Measurements from ENCODE around the gene SLC12A3. TPM values are rescaled to one million over a fixed set of nuclear protein-coding genes. Genes with fewer than 3 reads are reported as not detected.

The SLC12A3 gene
- total and polyA plus RNA-seq, 2 experiments from 2014 or later, result not detected

GRCh38 chr16:56907401-56907800, 42.4 kb downstream of the SLC12A3 start:
- Histone ChIP-seq H3K27me3 (no peaks in the 10 kb centered on the region), H3K9me3 (ENCODE audit: low read depth) (no peaks in the 10 kb centered on the region), H3K27ac (no peak overlapping the region), H3K4me1 (ENCODE audit: low read depth) (peaks cover 7% of the 10 kb centered on the region), H3K4me3 (no peak overlapping the region), H3K36me3 (no peaks in the 10 kb centered on the region)
- TF ChIP-seq, protein P1, sequence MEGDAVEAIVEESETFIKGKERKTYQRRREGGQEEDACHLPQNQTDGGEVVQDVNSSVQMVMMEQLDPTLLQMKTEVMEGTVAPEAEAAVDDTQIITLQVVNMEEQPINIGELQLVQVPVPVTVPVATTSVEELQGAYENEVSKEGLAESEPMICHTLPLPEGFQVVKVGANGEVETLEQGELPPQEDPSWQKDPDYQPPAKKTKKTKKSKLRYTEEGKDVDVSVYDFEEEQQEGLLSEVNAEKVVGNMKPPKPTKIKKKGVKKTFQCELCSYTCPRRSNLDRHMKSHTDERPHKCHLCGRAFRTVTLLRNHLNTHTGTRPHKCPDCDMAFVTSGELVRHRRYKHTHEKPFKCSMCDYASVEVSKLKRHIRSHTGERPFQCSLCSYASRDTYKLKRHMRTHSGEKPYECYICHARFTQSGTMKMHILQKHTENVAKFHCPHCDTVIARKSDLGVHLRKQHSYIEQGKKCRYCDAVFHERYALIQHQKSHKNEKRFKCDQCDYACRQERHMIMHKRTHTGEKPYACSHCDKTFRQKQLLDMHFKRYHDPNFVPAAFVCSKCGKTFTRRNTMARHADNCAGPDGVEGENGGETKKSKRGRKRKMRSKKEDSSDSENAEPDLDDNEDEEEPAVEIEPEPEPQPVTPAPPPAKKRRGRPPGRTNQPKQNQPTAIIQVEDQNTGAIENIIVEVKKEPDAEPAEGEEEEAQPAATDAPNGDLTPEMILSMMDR (IDR thresholded peaks at IDR 0.05; ENCODE audit: low read depth, low read length), result no peak
- DNase-seq (ENCODE audit: low read depth in 1 of 2, low spot score in 1 of 2), result no peak

DNA sequence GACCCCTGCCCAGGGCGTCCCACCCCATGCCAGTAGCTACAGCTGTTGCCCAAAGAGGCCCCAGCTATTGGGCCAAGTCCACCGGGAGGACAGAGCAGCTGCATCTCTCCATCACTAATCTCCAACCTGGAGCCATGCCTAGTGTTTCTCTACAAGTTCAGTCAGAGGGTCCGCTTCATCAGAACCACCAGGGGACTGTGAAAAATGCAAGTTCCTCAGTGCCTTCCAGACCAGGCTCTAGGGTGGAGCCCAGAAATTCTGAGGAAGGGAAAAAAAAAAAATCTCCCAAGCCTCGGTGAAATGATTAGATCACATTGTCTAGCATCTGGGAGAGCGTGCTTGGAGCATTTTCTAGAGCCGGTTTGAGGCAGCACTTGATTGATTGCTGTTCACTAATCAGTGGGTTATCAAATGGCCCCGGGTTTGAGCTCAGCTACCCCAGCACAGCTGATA, 44.5 kb downstream of the SLC12A3 start:
- Histone ChIP-seq H3K36me3 (no peaks in the 10 kb centered on the region), H3K9me3 (ENCODE audit: low read depth) (no peaks in the 10 kb centered on the region), H3K27ac (no peak overlapping the region), H3K4me3 (no peak overlapping the region), H3K27me3 (no peaks in the 10 kb centered on the region), H3K4me1 (ENCODE audit: low read depth) (peaks cover 10% of the 10 kb centered on the region)
- no peak for DNase-seq (ENCODE audit: low read depth in 1 of 2, low spot score in 1 of 2)
- TF ChIP-seq, protein P1 (IDR thresholded peaks at IDR 0.05; ENCODE audit: low read depth, low read length), result no peak

GRCh38 chr16:56910112-56910511, 45.1 kb downstream of the SLC12A3 start:
- H3K4me1 ChIP-seq (ENCODE audit: low read depth), result peaks cover 10% of the 10 kb centered on the region
- H3K9me3 ChIP-seq (ENCODE audit: low read depth), result no peaks in the 10 kb centered on the region
- H3K36me3 ChIP-seq, result no peaks in the 10 kb centered on the region
- TF ChIP-seq, protein P1 (IDR thresholded peaks at IDR 0.05; ENCODE audit: low read depth, low read length), result no peak
- H3K4me3 ChIP-seq, result no peak overlapping the region
- DNase-seq (ENCODE audit: low read depth in 1 of 2, low spot score in 1 of 2), result no peak
- H3K27me3 ChIP-seq, result no peaks in the 10 kb centered on the region
- no peak overlapping the region for H3K27ac ChIP-seq

DNA sequence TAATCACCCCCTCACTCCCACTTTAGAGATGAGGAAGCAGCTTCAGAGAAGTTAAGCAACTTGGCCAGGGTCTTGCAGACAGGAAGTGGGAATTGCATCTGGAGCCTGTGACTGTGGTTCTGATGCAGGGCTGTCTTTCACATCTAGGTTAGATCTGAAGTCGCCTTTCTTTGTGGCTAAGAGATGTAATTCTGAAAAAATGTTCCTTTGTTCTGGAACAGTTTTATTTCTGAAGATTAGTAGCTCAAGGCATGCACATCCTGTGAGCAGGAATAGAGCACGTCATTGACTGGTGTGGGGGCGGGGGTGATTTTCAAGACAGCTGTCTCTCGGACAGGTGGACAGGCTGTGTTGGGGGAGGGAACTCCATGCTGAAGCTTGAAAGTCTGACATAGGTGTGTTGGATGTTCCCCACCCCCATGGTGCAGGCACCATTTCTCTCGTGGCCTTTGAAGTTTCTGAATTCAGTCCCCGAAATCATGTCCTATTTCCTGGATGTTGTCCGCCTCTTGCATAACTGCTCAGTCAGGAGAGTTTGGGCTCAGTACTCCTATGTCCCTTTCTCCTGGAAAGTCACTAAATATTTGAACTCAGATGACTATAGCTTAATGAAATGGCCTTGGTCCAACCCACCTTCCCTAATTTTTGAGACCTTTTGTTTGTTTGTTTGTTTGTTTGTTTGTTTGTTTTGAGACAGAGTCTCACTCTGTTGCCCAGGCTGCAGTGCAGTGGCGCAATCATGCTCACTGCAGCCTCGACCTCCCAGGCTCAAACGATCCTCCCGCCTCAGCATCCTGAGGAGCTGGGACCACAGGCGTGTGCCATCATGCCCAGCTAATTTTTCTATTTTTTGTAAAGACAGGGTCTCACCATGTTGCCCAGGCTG, 45.9 kb downstream of the SLC12A3 start:
- no peaks in the 10 kb centered on the region for H3K27me3 ChIP-seq
- H3K4me3 ChIP-seq, result no peak overlapping the region
- TF ChIP-seq, protein P1 (IDR thresholded peaks at IDR 0.05; ENCODE audit: low read depth, low read length), result no peak
- H3K4me1 ChIP-seq (ENCODE audit: low read depth), result peaks cover 10% of the 10 kb centered on the region
- no peaks in the 10 kb centered on the region for H3K9me3 ChIP-seq (ENCODE audit: low read depth)
- peak in 1 of 2 donors; percentile 93 for DNase-seq (ENCODE audit: low read depth in 1 of 2, low spot score in 1 of 2)
- H3K36me3 ChIP-seq, result no peaks in the 10 kb centered on the region
- H3K27ac ChIP-seq, result no peak overlapping the region

DNA sequence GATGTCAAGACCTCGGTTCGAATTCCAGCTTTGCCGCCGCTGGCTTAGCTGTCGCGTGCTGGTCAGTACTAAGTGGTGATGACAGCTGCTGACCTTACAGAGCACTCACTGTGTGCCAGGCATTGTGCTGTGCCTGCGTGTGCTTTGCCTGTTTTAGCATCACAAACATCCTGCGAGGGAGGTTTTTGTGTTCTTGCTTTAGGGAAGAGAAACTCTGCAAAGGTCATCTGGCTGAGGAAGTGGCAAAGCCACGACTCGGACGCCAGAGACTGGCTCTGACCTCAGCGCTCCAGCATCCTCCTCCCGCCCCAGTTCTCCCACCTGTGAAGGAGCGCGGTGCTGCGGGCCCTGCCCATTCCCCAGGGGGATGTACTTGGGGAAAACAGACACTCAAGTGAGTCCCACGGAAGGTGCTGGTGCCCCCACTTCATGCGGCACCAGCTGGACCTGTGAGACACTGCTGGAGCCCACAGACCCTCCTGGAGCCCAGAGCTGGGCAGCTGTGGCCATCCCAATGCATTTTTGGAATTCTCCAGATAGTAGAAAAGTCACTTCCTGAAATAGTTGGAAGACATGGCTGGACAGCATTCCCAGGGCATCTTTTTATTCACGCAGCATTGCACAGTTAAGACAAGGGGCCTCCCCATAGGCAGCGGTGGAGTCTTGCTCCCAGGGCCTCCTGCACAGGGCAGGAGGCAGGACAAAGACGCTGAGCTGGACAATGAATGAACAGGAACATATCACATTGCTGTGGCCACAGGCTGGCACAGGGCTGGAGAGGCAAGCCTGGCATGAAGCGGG, 47.0 kb downstream of the SLC12A3 start:
- TF ChIP-seq, protein P1 (IDR thresholded peaks at IDR 0.05; ENCODE audit: low read depth, low read length), result no peak
- Histone ChIP-seq H3K4me1 (ENCODE audit: low read depth) (peaks cover 16% of the 10 kb centered on the region), H3K4me3 (no peak overlapping the region), H3K36me3 (no peaks in the 10 kb centered on the region), H3K27me3 (no peaks in the 10 kb centered on the region), H3K27ac (no peak overlapping the region), H3K9me3 (ENCODE audit: low read depth) (no peaks in the 10 kb centered on the region)
- DNase-seq (ENCODE audit: low read depth in 1 of 2, low spot score in 1 of 2), result peak in 1 of 2 donors; percentile 85
